ENCODE measurements around the gene CCNC.

DNA sequence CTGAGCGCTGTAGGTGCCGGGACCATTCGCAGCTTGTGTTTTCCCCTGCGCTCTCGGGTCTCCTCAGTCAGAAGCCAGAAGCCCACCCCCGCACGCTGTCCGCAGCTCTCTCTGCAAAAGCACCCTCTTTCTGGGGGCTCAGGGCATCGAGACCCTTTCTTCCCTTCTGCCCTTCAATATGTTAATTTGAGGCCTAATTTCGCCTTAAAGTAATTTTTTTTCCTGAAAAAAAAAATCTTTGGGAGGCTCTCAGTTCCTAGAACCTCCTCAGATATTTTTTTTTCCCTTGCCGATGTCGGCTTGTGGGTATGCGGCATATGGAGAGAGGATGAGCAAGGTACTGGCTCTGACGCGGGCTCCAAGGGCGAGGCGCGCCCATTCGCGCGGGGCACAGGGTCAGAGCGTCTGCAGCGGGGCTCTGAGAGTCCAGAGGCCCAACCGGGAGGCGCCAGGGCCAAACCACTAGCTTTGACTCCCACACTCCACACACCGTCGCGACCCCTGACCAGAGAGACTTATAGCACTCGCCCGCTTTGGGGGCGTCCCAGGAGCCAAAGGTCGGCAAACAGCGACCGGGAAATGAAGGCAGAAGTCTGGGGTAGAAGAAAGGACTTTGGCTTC, 39.1 kb upstream of the CCNC start:
- TF ChIP-seq CEBPB (IDR thresholded peaks at IDR 0.05) (no peak), TEAD4 (IDR thresholded peaks at IDR 0.05) (no peak), EP300 (IDR thresholded peaks at IDR 0.05; ENCODE audit: borderline replicate concordance) (no peak), RAD21 (IDR thresholded peaks at IDR 0.05; ENCODE audit: low read depth) (no peak)
- TF ChIP-seq, protein P1, sequence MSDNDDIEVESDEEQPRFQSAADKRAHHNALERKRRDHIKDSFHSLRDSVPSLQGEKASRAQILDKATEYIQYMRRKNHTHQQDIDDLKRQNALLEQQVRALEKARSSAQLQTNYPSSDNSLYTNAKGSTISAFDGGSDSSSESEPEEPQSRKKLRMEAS (IDR thresholded peaks at IDR 0.05): no peak
- TF ChIP-seq, protein P2, sequence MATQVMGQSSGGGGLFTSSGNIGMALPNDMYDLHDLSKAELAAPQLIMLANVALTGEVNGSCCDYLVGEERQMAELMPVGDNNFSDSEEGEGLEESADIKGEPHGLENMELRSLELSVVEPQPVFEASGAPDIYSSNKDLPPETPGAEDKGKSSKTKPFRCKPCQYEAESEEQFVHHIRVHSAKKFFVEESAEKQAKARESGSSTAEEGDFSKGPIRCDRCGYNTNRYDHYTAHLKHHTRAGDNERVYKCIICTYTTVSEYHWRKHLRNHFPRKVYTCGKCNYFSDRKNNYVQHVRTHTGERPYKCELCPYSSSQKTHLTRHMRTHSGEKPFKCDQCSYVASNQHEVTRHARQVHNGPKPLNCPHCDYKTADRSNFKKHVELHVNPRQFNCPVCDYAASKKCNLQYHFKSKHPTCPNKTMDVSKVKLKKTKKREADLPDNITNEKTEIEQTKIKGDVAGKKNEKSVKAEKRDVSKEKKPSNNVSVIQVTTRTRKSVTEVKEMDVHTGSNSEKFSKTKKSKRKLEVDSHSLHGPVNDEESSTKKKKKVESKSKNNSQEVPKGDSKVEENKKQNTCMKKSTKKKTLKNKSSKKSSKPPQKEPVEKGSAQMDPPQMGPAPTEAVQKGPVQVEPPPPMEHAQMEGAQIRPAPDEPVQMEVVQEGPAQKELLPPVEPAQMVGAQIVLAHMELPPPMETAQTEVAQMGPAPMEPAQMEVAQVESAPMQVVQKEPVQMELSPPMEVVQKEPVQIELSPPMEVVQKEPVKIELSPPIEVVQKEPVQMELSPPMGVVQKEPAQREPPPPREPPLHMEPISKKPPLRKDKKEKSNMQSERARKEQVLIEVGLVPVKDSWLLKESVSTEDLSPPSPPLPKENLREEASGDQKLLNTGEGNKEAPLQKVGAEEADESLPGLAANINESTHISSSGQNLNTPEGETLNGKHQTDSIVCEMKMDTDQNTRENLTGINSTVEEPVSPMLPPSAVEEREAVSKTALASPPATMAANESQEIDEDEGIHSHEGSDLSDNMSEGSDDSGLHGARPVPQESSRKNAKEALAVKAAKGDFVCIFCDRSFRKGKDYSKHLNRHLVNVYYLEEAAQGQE (IDR thresholded peaks at IDR 0.05; ENCODE audit: low read depth): no peak
- TF ChIP-seq, protein P3, sequence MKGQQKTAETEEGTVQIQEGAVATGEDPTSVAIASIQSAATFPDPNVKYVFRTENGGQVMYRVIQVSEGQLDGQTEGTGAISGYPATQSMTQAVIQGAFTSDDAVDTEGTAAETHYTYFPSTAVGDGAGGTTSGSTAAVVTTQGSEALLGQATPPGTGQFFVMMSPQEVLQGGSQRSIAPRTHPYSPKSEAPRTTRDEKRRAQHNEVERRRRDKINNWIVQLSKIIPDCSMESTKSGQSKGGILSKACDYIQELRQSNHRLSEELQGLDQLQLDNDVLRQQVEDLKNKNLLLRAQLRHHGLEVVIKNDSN (IDR thresholded peaks at IDR 0.05): no peak
